GM18909 (cell line): ENCODE data around the gene CFAP221.

Experiments
- ATAC-seq: cut with Tn5 transposase; IDR thresholded peaks from one replicate; pipeline ENCODE4 v1.9.1; 2021; ENCODE audit warnings: mild to moderate bottlenecking; ENCODE audit not compliant: unreplicated experiment, poor library complexity

CFAP221 gene

GRCh38 chr2:119544075-119544938 lies at the start of gene CFAP221:
TSS of gene CFAP221 (plus strand) at chr2:119544449. CDS start at chr2:119546132, 1,683 bp downstream.
- ATAC-seq, result peak; percentile 62

GRCh38 chr2:119495948-119496347 lies 48.3 kb upstream of the CFAP221 start:
- no peak for ATAC-seq

- no peak for ATAC-seq
Measured at GRCh38 chr2:119496682-119497081, 47.6 kb upstream of the CFAP221 start.

GRCh38 chr2:119508756-119509155 lies 35.5 kb upstream of the CFAP221 start:
- no peak for ATAC-seq

GRCh38 chr2:119511989-119512388 lies 32.3 kb upstream of the CFAP221 start:
- no peak for ATAC-seq

GRCh38 chr2:119512946-119513345 lies 31.3 kb upstream of the CFAP221 start:
- ATAC-seq, result no peak

GRCh38 chr2:119513832-119514231 lies 30.4 kb upstream of the CFAP221 start:
- no peak for ATAC-seq

GRCh38 chr2:119516121-119516520 lies 28.1 kb upstream of the CFAP221 start:
- ATAC-seq, result no peak

- ATAC-seq, result peak; percentile 90
Measured at GRCh38 chr2:119517433-119517832, 26.8 kb upstream of the CFAP221 start.

GRCh38 chr2:119518401-119519056 lies 25.7 kb upstream of the CFAP221 start:
- ATAC-seq, result no peak

- no peak for ATAC-seq
Measured at GRCh38 chr2:119519057-119519408, 25.2 kb upstream of the CFAP221 start.

GRCh38 chr2:119520696-119521432 lies 23.4 kb upstream of the CFAP221 start:
- no peak for ATAC-seq

- no peak for ATAC-seq
Measured at GRCh38 chr2:119521433-119522050, 22.7 kb upstream of the CFAP221 start.

GRCh38 chr2:119522671-119523070 lies 21.6 kb upstream of the CFAP221 start:
- no peak for ATAC-seq

GRCh38 chr2:119523383-119523951 lies 20.8 kb upstream of the CFAP221 start:
- no peak for ATAC-seq

- no peak for ATAC-seq
Measured at GRCh38 chr2:119523952-119524694, 20.1 kb upstream of the CFAP221 start, which contains the start of gene SCTR. TSS of gene SCTR (minus strand) at chr2:119524483. CDS start at chr2:119524226, 257 bp downstream.

GRCh38 chr2:119525614-119526013 lies 18.6 kb upstream of the CFAP221 start:
- no peak for ATAC-seq

GRCh38 chr2:119527999-119528398 lies 16.2 kb upstream of the CFAP221 start:
- ATAC-seq, result no peak

GRCh38 chr2:119531292-119531691 lies 13.0 kb upstream of the CFAP221 start:
- no peak for ATAC-seq
